Measurements from ENCODE around the gene PCID2.
"Not testable (repeated sequence)": the region's sequence is repeated elsewhere in the genome, so short reads cannot be mapped to it uniquely, and the experiment has no call there.

- TF ChIP-seq SP1 (IDR thresholded peaks at IDR 0.05); FOXK2 (IDR thresholded peaks at IDR 0.05); FOXA1 (IDR thresholded peaks at IDR 0.05); BHLHE40 (IDR thresholded peaks at IDR 0.05; ENCODE audit: borderline replicate concordance); SUZ12 (IDR thresholded peaks at IDR 0.05); LEF1 (IDR thresholded peaks at IDR 0.05; ENCODE audit: borderline replicate concordance); ARNT (IDR thresholded peaks at IDR 0.05); FOXM1 (IDR thresholded peaks at IDR 0.05; ENCODE audit: borderline replicate concordance): not testable (repeated sequence)
Observed at GRCh38 chr13:113161975-113162374, 46.5 kb downstream of the PCID2 start.

Data from HEK293T (cell line).